GM12864 (cell line): ENCODE data around the gene RPRD1B.

Experiments
- DNase-seq: peaks from one replicate; pipeline ENCODE4 v3.0.0-alpha.2; 2011; ENCODE audit warnings: low read depth
- H3K4me3 ChIP-seq: 2 replicates; pipeline ENCODE4 v1.5.1; 2011; ENCODE audit warnings: mild to moderate bottlenecking, low read depth, low read length, control low read depth
- TF ChIP-seq, protein P1 (sequence below): IDR thresholded peaks from 2 replicates; pipeline ENCODE4 v1.5.1; 2011; ENCODE audit warnings: low read depth, mild to moderate bottlenecking, moderate library complexity, low read length, control low read depth, inconsistent platforms; ENCODE audit errors: missing control alignments

Gene RPRD1B

DNA sequence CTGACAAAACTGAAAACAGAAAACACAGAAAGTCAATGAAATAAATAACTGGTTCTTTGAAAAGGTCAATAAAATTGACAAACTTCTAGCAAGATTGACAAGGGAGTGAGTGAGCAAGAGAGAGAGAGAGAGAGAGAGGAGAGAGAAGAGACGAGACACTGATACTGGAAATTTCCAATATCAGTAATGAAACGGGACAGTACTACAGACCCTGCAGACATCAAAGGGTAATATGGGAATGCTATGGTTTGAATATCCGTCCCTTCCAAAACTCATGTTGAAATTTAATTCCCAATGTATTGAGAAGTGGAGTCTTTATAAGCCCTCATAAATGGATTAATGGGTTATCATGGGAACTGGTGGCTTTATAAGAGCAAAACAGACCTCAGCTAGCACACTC lies 4.1 kb upstream of the RPRD1B start:
- TF ChIP-seq, protein P1, sequence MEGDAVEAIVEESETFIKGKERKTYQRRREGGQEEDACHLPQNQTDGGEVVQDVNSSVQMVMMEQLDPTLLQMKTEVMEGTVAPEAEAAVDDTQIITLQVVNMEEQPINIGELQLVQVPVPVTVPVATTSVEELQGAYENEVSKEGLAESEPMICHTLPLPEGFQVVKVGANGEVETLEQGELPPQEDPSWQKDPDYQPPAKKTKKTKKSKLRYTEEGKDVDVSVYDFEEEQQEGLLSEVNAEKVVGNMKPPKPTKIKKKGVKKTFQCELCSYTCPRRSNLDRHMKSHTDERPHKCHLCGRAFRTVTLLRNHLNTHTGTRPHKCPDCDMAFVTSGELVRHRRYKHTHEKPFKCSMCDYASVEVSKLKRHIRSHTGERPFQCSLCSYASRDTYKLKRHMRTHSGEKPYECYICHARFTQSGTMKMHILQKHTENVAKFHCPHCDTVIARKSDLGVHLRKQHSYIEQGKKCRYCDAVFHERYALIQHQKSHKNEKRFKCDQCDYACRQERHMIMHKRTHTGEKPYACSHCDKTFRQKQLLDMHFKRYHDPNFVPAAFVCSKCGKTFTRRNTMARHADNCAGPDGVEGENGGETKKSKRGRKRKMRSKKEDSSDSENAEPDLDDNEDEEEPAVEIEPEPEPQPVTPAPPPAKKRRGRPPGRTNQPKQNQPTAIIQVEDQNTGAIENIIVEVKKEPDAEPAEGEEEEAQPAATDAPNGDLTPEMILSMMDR: no peak
- H3K4me3 ChIP-seq: no peak overlapping the region
- no peak for DNase-seq

DNA sequence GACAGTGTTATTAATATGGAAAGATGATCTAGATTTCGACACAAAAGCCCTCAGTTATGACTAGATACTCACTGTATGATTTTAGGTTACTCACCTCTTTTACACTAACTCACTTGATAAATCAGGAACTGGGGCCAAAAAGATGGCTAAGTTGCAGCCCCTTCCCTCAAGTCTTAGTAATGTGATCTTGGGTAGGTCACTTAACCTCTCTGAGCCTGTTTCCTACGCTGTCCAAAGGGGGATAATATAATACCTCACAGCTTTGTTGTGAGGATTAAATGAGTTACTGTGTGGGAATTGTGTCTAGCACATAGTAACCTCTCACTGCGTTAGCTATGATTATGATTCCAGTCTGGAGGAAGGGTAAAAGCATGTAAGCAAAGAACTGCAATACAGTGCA lies 1.6 kb upstream of the RPRD1B start:
- H3K4me3 ChIP-seq: peak overlapping the region; percentile 85; the same call in 1 of the 2 replicates
- TF ChIP-seq, protein P1: no peak
- DNase-seq: no peak

DNA sequence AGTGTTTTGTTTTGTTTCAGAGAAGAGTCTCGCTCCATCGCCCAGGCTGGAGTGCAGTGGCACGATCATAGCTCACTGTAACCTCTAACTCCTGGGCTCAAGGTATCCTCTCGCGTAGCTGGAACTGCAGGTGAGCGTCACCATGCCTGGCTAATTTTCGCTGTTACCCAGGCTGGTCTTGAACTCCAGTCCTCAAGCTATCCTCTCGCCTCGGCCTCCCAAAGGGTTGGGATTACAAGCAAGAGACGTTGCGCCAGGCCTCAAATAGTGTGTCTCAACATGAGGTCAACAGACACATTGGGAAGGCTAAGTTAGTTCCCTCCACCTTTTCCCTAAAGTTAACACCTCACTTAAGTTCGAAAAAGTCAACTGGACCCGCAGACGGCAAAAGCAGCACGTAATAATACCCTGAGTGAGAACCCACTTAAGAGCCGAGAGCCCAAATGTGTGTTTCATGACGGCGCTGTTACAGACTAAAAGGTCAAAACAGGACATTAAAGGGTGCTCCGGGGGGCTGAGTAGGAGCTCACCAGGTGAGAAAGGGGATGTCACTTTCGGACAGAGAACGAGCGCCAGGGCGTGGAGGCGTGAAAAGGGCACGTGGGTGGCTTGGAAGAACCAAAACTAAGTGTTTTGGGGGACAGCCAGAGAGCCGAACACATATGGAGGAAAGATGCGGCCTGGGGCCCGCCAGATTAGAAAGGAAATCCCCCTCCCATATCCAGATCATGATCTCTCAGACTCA lies 789 bp upstream of the RPRD1B start:
- TF ChIP-seq, protein P1: no peak
- peak overlapping the region; percentile 85 for H3K4me3 ChIP-seq
- DNase-seq: peak; percentile 29

DNA sequence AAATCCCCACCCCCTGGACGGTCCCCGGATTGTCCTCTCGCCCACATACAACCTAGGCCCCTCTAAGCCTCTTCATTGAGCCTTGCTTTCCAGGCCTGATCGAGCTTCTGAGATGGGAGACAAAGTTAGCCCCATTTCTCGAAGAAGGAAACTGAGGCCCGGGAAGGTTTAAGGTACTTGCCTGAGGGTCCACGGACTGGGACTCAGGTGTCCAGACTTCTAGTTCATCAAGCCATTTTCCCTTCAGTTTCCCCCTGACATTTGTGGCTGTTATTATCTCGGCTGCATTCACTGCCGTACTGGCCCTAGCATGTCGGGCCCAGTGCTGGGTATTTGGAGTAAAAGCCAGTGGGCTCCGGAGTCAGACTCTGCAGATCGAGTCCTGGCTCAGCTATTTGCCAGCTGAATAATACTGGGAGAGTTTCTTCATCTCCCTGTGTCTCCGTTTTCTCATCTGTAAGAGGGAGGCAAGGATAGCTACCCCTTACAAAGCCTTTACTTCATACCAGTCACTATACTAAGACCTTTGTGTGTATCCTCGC lies 633 bp downstream of the RPRD1B start:
- peak overlapping the region; percentile 85 for H3K4me3 ChIP-seq
- TF ChIP-seq, protein P1: no peak
- no peak for DNase-seq

DNA sequence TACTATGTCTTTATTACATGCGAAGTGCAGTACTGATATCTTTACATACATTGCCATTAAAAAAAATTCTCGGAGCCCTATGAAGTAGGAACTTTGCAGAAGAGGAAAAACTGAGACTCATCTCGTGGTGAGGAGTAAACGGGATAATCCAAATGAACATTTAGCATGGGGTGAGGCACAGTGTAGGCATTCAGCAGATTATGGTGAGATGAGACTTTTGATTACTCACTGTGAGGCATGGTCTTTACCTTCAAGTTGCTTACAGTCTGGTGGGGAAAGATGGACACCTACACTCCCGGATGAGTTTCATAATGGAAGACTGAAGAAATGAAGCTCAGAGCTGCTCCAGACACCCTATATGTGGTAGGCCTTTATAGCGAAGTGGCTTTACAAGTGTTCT lies 1.4 kb downstream of the RPRD1B start:
- DNase-seq: no peak

DNA sequence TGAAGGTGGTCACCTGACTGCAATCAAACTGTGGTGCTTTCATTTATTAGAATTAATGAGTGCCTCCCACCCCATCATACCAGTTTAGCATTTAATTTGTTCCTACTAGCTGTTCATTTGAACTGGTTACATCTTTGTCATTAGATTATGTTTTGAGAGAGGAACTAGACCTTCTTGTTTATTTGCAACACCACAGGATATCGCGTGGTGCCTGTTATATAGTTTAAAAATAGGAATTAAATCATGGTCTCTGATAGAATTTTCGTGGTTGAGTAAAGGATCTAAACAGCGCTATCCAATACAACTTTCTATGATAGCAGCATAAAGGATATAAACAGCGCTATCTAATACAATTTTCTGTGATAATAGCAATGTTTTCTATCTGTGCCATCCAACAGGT lies 2.8 kb downstream of the RPRD1B start:
- TF ChIP-seq, protein P1: no peak
- DNase-seq: no peak
- no peak overlapping the region for H3K4me3 ChIP-seq

More for the DNA sequence above, 1.4 kb downstream of the RPRD1B start:
- TF ChIP-seq, protein P1: no peak
- peak overlapping the region; percentile 85 for H3K4me3 ChIP-seq

DNA sequence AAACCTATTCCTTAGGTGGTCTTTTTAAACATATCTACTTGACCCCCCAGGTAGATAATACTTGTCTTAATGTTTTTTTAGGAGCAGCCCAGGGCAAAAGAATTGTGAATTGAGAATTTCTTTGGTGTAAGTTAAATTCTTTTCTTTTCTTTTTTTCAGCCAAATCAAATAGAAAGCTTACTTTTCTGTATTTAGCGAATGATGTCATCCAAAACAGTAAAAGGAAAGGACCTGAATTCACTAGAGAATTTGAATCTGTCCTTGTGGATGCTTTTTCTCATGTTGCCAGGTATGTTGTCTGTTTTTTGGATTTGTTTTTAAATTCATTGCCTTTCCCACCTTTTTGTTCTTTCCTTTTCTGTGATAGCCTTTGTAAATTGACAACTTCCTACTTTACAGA lies 6.7 kb downstream of the RPRD1B start:
- H3K4me3 ChIP-seq: no peak overlapping the region
- TF ChIP-seq, protein P1: no peak
- DNase-seq: no peak
